C4-2B (cell line): ENCODE measurements around the gene HERC5.

Experiments
- CTCF ChIP-seq: fragments of 450-650 bp; conservative IDR thresholded peaks from 2 replicates; pipeline ENCODE4 v1.5.1; 2017; ENCODE audit warnings: mild to moderate bottlenecking
- ZFX ChIP-seq: fragments of 450-650 bp; IDR thresholded peaks from 2 replicates; pipeline ENCODE4 v1.6.1; 2017

- peak; percentile 49 for TF ChIP-seq CTCF
- no peak for TF ChIP-seq ZFX
Observed at GRCh38 chr4:88528861-88529260, 71.9 kb downstream of the HERC5 start.
